ENCODE data around the gene TCF7L1. TPM values are rescaled to one million over a fixed set of nuclear protein-coding genes. Genes with fewer than 3 reads are reported as not detected.

TCF7L1 gene
- total and polyA plus RNA-seq, 2 of the 13 experiments (the other 11 are each of a cell fraction or from before 2014, with no cell fraction given), result 0.04 to 0.15 TPM

DNA sequence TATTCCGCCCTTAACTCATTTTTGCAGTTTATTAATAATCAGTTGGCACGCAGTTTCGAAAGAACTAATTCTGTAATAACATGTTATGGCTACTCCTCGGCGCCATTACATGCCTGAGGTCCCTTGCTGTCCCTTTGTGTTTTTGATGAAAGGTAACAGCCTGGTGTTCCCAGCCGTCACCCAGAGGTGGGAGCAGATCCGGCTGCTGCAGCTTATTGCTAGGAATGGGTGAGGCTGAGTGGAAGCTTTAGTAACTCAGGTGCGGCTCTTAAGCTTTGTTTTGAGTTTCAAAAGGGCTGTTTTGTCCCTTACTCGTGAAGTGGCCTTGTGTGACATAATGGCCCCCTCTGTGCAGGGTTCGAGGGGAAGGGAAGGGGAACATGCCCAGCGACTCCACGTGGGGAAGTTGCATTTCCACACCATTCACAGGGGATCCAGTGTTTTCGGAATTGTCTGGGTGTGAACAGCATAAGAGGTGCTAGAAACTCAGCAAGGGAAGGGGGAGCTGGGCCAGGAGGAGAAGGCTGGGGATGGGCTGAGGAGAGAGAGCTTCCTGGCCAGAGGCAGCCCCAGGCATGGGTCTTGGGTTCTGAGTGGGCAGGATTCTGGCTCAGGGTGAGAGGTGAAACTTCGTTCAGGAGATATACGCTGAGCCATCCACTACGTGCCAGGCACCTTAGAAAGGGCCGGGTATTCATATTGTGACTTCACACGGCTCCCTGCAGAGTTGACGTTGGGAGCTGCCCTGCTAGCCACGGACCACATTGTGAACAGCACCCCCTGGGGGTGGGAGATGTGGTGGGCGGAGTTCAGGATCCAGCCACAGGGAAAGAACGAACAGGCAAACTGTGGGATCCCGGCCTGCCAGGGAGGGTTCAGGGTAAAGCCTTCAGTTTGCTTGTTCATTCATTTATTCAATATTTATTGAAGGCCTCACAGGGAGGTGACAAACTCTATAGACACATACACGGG is 110.2 kb downstream of the TCF7L1 start (continued):
- TF ChIP-seq FLYWCH1 (CRISPR knock-in tag; IDR thresholded peaks at IDR 0.05) (no peak), ZNF766 (CRISPR knock-in tag; IDR thresholded peaks at IDR 0.05; ENCODE audit: borderline replicate concordance) (no peak), HDAC1 (CRISPR knock-in tag; IDR thresholded peaks at IDR 0.05) (no peak), ARID2 (CRISPR knock-in tag; IDR thresholded peaks at IDR 0.05; ENCODE audit: borderline replicate concordance) (no peak), FOXC1 (CRISPR knock-in tag; IDR thresholded peaks at IDR 0.05; ENCODE audit: borderline replicate concordance) (0 out of 2 replicates have a peak, but pooled peaks have one; percentile 20), PHF20 (CRISPR knock-in tag; IDR thresholded peaks at IDR 0.05) (no peak), SPEN (CRISPR knock-in tag; IDR thresholded peaks at IDR 0.05; ENCODE audit: low read depth) (no peak), ZNF329 (CRISPR knock-in tag; IDR thresholded peaks at IDR 0.05; ENCODE audit: low read depth) (no peak), PHF21A (CRISPR knock-in tag; IDR thresholded peaks at IDR 0.05) (no peak), HOXA5 (CRISPR knock-in tag; IDR thresholded peaks at IDR 0.05) (no peak), ARID5B (CRISPR knock-in tag; IDR thresholded peaks at IDR 0.05) (no peak), SMARCC2 (IDR thresholded peaks at IDR 0.05) (no peak), SAFB2 (CRISPR knock-in tag; IDR thresholded peaks at IDR 0.05; ENCODE audit: borderline replicate concordance, low read depth) (no peak)
- TF ChIP-seq, protein P1, sequence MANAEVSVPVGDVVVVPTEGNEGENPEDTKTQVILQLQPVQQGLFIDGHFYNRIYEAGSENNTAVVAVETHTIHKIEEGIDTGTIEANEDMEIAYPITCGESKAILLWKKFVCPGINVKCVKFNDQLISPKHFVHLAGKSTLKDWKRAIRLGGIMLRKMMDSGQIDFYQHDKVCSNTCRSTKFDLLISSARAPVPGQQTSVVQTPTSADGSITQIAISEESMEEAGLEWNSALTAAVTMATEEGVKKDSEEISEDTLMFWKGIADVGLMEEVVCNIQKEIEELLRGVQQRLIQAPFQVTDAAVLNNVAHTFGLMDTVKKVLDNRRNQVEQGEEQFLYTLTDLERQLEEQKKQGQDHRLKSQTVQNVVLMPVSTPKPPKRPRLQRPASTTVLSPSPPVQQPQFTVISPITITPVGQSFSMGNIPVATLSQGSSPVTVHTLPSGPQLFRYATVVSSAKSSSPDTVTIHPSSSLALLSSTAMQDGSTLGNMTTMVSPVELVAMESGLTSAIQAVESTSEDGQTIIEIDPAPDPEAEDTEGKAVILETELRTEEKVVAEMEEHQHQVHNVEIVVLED (CRISPR knock-in tag; IDR thresholded peaks at IDR 0.05; ENCODE audit: borderline replicate concordance), result no peak
- TF ChIP-seq, protein P2, sequence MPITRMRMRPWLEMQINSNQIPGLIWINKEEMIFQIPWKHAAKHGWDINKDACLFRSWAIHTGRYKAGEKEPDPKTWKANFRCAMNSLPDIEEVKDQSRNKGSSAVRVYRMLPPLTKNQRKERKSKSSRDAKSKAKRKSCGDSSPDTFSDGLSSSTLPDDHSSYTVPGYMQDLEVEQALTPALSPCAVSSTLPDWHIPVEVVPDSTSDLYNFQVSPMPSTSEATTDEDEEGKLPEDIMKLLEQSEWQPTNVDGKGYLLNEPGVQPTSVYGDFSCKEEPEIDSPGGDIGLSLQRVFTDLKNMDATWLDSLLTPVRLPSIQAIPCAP (CRISPR knock-in tag; IDR thresholded peaks at IDR 0.05; ENCODE audit: low read depth), result no peak

All from HepG2 (cell line).